ENCODE data around the gene SPDYA.
A peak's percentile ranks its signal among the peaks of the same experiment; 100 is the strongest.
"Not testable (repeated sequence)": the region's sequence is repeated elsewhere in the genome, so short reads cannot be mapped to it uniquely, and the experiment has no call there.

SPDYA gene

GRCh38 chr2:28776471-28776870 is 34.2 kb upstream of the SPDYA start:
- Histone ChIP-seq H3K9me3 (ENCODE audit: low read depth, low read length) (no peaks in the 10 kb centered on the region), H3K9ac (ENCODE audit: insufficient read length) (no peak overlapping the region), H3K4me3 (no peak overlapping the region), H3K36me3 (ENCODE audit: insufficient read depth, low read length) (peaks cover 42% of the 10 kb centered on the region), H3K27ac (no peak overlapping the region)
- DNase-seq (ENCODE audit: low read depth, low spot score), result no peak
- no peak for TF ChIP-seq POLR2AphosphoS5 (IDR thresholded peaks at IDR 0.05; ENCODE audit: borderline replicate concordance, low read depth, low read length)
- no peak for TF ChIP-seq FOXP2 (optimal IDR thresholded peaks at IDR 0.05; ENCODE audit: control extremely low read depth, extremely low read length, insufficient read depth)
- no peak for TF ChIP-seq EZH2 (IDR thresholded peaks at IDR 0.05)

GRCh38 chr2:28778392-28778791 is 32.2 kb upstream of the SPDYA start:
- no peak overlapping the region for H3K4me3 ChIP-seq
- peaks cover 59% of the 10 kb centered on the region for H3K36me3 ChIP-seq (ENCODE audit: insufficient read depth, low read length)
- H3K27ac ChIP-seq, result no peak overlapping the region
- DNase-seq (ENCODE audit: low read depth, low spot score), result no peak
- TF ChIP-seq EZH2 (IDR thresholded peaks at IDR 0.05) (no peak), FOXP2 (optimal IDR thresholded peaks at IDR 0.05; ENCODE audit: control extremely low read depth, extremely low read length, insufficient read depth) (no peak), POLR2AphosphoS5 (IDR thresholded peaks at IDR 0.05; ENCODE audit: borderline replicate concordance, low read depth, low read length) (no peak)
- H3K9me3 ChIP-seq (ENCODE audit: low read depth, low read length), result no peaks in the 10 kb centered on the region
- no peak overlapping the region for H3K9ac ChIP-seq (ENCODE audit: insufficient read length)

GRCh38 chr2:28779001-28779400 is 31.6 kb upstream of the SPDYA start:
- no peak for TF ChIP-seq FOXP2 (optimal IDR thresholded peaks at IDR 0.05; ENCODE audit: control extremely low read depth, extremely low read length, insufficient read depth)
- no peak for TF ChIP-seq POLR2AphosphoS5 (IDR thresholded peaks at IDR 0.05; ENCODE audit: borderline replicate concordance, low read depth, low read length)
- no peak for TF ChIP-seq EZH2 (IDR thresholded peaks at IDR 0.05)
- Histone ChIP-seq H3K36me3 (ENCODE audit: insufficient read depth, low read length) (peaks cover 63% of the 10 kb centered on the region), H3K4me3 (no peak overlapping the region), H3K9ac (ENCODE audit: insufficient read length) (no peak overlapping the region), H3K27ac (no peak overlapping the region), H3K9me3 (ENCODE audit: low read depth, low read length) (no peaks in the 10 kb centered on the region)
- no peak for DNase-seq (ENCODE audit: low read depth, low spot score)

- H3K9me3 ChIP-seq (ENCODE audit: low read depth, low read length), result no peaks in the 10 kb centered on the region
- no peak for DNase-seq (ENCODE audit: low read depth, low spot score)
- no peak overlapping the region for H3K9ac ChIP-seq (ENCODE audit: insufficient read length)
- H3K27ac ChIP-seq, result no peak overlapping the region
- H3K36me3 ChIP-seq (ENCODE audit: insufficient read depth, low read length), result peaks cover 78% of the 10 kb centered on the region
- no peak overlapping the region for H3K4me3 ChIP-seq
- TF ChIP-seq POLR2AphosphoS5 (IDR thresholded peaks at IDR 0.05; ENCODE audit: borderline replicate concordance, low read depth, low read length), result no peak
- TF ChIP-seq FOXP2 (optimal IDR thresholded peaks at IDR 0.05; ENCODE audit: control extremely low read depth, extremely low read length, insufficient read depth), result no peak
- TF ChIP-seq EZH2 (IDR thresholded peaks at IDR 0.05), result no peak
These were observed 30.1 kb upstream of the SPDYA start for GRCh38 chr2:28780496-28780895.

GRCh38 chr2:28782423-28782822 is 28.2 kb upstream of the SPDYA start:
- Histone ChIP-seq H3K27ac (no peak overlapping the region), H3K4me3 (no peak overlapping the region), H3K9me3 (ENCODE audit: low read depth, low read length) (no peaks in the 10 kb centered on the region), H3K9ac (ENCODE audit: insufficient read length) (no peak overlapping the region), H3K36me3 (ENCODE audit: insufficient read depth, low read length) (peaks cover 81% of the 10 kb centered on the region)
- no peak for DNase-seq (ENCODE audit: low read depth, low spot score)
- TF ChIP-seq POLR2AphosphoS5 (IDR thresholded peaks at IDR 0.05; ENCODE audit: borderline replicate concordance, low read depth, low read length), result no peak
- no peak for TF ChIP-seq EZH2 (IDR thresholded peaks at IDR 0.05)
- no peak for TF ChIP-seq FOXP2 (optimal IDR thresholded peaks at IDR 0.05; ENCODE audit: control extremely low read depth, extremely low read length, insufficient read depth)

- not testable (repeated sequence) for H3K4me3 ChIP-seq; DNase-seq (ENCODE audit: low read depth, low spot score); H3K9ac ChIP-seq (ENCODE audit: insufficient read length); H3K9me3 ChIP-seq (ENCODE audit: low read depth, low read length); H3K27ac ChIP-seq
- H3K36me3 ChIP-seq (ENCODE audit: insufficient read depth, low read length), result peaks cover 85% of the 10 kb centered on the region
These were observed 26.1 kb upstream of the SPDYA start for GRCh38 chr2:28784570-28784969.

GRCh38 chr2:28796620-28797019 is 14.0 kb upstream of the SPDYA start:
- no peak for DNase-seq (ENCODE audit: low read depth, low spot score)
- no peak for TF ChIP-seq POLR2AphosphoS5 (IDR thresholded peaks at IDR 0.05; ENCODE audit: borderline replicate concordance, low read depth, low read length)
- TF ChIP-seq FOXP2 (optimal IDR thresholded peaks at IDR 0.05; ENCODE audit: control extremely low read depth, extremely low read length, insufficient read depth), result no peak
- TF ChIP-seq EZH2 (IDR thresholded peaks at IDR 0.05), result no peak
- Histone ChIP-seq H3K9ac (ENCODE audit: insufficient read length) (no peak overlapping the region), H3K9me3 (ENCODE audit: low read depth, low read length) (peaks cover 11% of the 10 kb centered on the region), H3K27ac (no peak overlapping the region), H3K36me3 (ENCODE audit: insufficient read depth, low read length) (peaks cover 83% of the 10 kb centered on the region), H3K4me3 (no peak overlapping the region)

- peaks cover 63% of the 10 kb centered on the region for H3K36me3 ChIP-seq (ENCODE audit: insufficient read depth, low read length)
- no peak for DNase-seq (ENCODE audit: low read depth, low spot score)
- TF ChIP-seq EZH2 (IDR thresholded peaks at IDR 0.05) (no peak), FOXP2 (optimal IDR thresholded peaks at IDR 0.05; ENCODE audit: control extremely low read depth, extremely low read length, insufficient read depth) (no peak), POLR2AphosphoS5 (IDR thresholded peaks at IDR 0.05; ENCODE audit: borderline replicate concordance, low read depth, low read length) (no peak)
These were observed 8.9 kb upstream of the SPDYA start for GRCh38 chr2:28801726-28802125.

GRCh38 chr2:28802975-28803429 is 7.6 kb upstream of the SPDYA start:
- H3K27ac ChIP-seq, result peak overlapping the region; percentile 90
- peak; percentile 44 for DNase-seq (ENCODE audit: low read depth, low spot score)
- H3K36me3 ChIP-seq (ENCODE audit: insufficient read depth, low read length), result peaks cover 51% of the 10 kb centered on the region

More at GRCh38 chr2:28801726-28802125, 8.9 kb upstream of the SPDYA start:
- Histone ChIP-seq H3K9me3 (ENCODE audit: low read depth, low read length) (peaks cover 4% of the 10 kb centered on the region; the same call in 1 of the 2 replicates), H3K4me3 (peak overlapping the region; percentile 7; the same call in 1 of the 2 replicates), H3K27ac (peak overlapping the region; percentile 90), H3K9ac (ENCODE audit: insufficient read length) (peak overlapping the region; percentile 21)

More at GRCh38 chr2:28802975-28803429, 7.6 kb upstream of the SPDYA start:
- TF ChIP-seq POLR2AphosphoS5 (IDR thresholded peaks at IDR 0.05; ENCODE audit: borderline replicate concordance, low read depth, low read length) (no peak), FOXP2 (optimal IDR thresholded peaks at IDR 0.05; ENCODE audit: control extremely low read depth, extremely low read length, insufficient read depth) (no peak), EZH2 (IDR thresholded peaks at IDR 0.05) (no peak)
- Histone ChIP-seq H3K9ac (ENCODE audit: insufficient read length) (peak overlapping the region; percentile 60), H3K9me3 (ENCODE audit: low read depth, low read length) (no peaks in the 10 kb centered on the region), H3K4me3 (peak overlapping the region; percentile 36)
